Ascending aorta (tissue), 2 donors: ENCODE data around the gene ARPC1A. TPM values are rescaled to one million over a fixed set of nuclear protein-coding genes. Genes with fewer than 3 reads are reported as not detected.
"Not testable (repeated sequence)": the region's sequence is repeated elsewhere in the genome, so short reads cannot be mapped to it uniquely, and the experiment has no call there.

Source experiments
- DNase-seq, 2 donors: peaks; one replicate each; pipeline ENCODE4 v3.0.0-alpha.2; 2019; ENCODE audit warnings: low spot score in 2 of 2
- H3K27ac ChIP-seq, 2 donors: fragments of 200-600 bp; sonication (generic); one replicate each; pipeline ENCODE4 v1.5.1; 2016 to 2017; ENCODE audit warnings: mild to moderate bottlenecking in 1 of 2
- H3K27me3 ChIP-seq: fragments of 200-600 bp; sonication (generic); one replicate; pipeline ENCODE4 v1.5.1; 2017
- H3K36me3 ChIP-seq, 2 donors: fragments of 200-600 bp; sonication (generic); one replicate each; pipeline ENCODE4 v1.5.1; 2016
- H3K4me1 ChIP-seq, 2 donors: fragments of 200-600 bp; sonication (generic); one replicate each; pipeline ENCODE4 v1.5.1; 2016 to 2017; ENCODE audit warnings: mild to moderate bottlenecking in 1 of 2
- H3K4me3 ChIP-seq, 2 donors: fragments of 200-600 bp; sonication (generic); one replicate each; pipeline ENCODE4 v1.5.1; 2016 to 2017; ENCODE audit warnings: mild to moderate bottlenecking in 1 of 2
- H3K9me3 ChIP-seq, 2 donors: fragments of 200-600 bp; sonication (generic); one replicate each; pipeline ENCODE4 v1.5.1; 2016
- intact Hi-C: fragments of 100-400 bp; cut with DNase I; formaldehyde crosslinking; loops from one replicate; pipeline ENCODE4 v1.15.1; 2023
- total RNA-seq: library from RNA; depleted of rRNA; stranded (reverse); fragments of >200 nt; gene quantifications from one replicate; pipeline ENCODE4 v1.1.0, GENCODE V29; 2016
- TF ChIP-seq, protein P1 (sequence below), 3 experiments: fragments of 200-600 bp in 2 of 3; fragments of 450-650 bp in 1 of 3; sonication (generic) in 2 of 3; IDR thresholded peaks; one replicate each; pipeline ENCODE4 v1.5.1; 2016 to 2019; ENCODE audit warnings: antibody characterized with exemption in 3 of 3, mild to moderate bottlenecking in 1 of 3, moderate library complexity in 1 of 3

Gene ARPC1A
- total RNA-seq, 1 donor from 2014 or later: 87.7 TPM

DNA sequence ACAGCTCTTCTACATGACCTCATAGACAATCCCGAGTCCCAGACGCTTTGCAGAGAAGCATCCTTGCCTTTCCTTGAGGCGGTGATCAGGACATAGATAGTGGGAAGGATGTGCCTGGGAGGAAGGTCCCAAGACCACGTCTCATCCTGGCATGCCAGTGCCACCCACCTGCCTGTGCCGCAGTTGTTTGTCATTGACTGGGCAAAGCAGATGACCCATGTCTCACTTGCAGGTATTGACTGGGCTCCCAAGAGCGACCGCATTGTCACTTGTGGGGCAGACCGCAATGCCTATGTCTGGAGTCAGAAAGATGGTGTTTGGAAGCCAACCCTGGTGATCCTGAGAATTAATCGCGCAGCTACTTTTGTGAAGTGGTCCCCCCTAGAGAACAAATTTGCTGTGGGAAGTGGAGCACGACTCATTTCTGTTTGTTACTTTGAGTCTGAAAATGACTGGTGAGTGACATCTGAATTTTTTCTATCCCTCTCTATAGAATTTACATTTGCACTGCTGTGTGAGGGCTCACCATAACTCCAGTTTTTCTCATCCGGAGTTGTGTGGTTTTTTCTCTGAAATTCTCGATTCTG, 18.5 kb downstream of the ARPC1A start:
- DNase-seq: no peak
- Histone ChIP-seq H3K4me3 (no peak overlapping the region), H3K9me3 (no peaks in the 10 kb centered on the region), H3K27ac (peak overlapping the region; percentile 43 to 92), H3K4me1 (peaks cover 11 to 26% of the 10 kb centered on the region in 2 donors), H3K27me3 (no peaks in the 10 kb centered on the region), H3K36me3 (peaks cover 41 to 52% of the 10 kb centered on the region in 2 donors)
- intact Hi-C loops: no loop called here
- TF ChIP-seq, protein P1, sequence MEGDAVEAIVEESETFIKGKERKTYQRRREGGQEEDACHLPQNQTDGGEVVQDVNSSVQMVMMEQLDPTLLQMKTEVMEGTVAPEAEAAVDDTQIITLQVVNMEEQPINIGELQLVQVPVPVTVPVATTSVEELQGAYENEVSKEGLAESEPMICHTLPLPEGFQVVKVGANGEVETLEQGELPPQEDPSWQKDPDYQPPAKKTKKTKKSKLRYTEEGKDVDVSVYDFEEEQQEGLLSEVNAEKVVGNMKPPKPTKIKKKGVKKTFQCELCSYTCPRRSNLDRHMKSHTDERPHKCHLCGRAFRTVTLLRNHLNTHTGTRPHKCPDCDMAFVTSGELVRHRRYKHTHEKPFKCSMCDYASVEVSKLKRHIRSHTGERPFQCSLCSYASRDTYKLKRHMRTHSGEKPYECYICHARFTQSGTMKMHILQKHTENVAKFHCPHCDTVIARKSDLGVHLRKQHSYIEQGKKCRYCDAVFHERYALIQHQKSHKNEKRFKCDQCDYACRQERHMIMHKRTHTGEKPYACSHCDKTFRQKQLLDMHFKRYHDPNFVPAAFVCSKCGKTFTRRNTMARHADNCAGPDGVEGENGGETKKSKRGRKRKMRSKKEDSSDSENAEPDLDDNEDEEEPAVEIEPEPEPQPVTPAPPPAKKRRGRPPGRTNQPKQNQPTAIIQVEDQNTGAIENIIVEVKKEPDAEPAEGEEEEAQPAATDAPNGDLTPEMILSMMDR (IDR thresholded peaks at IDR 0.05): no peak

DNA sequence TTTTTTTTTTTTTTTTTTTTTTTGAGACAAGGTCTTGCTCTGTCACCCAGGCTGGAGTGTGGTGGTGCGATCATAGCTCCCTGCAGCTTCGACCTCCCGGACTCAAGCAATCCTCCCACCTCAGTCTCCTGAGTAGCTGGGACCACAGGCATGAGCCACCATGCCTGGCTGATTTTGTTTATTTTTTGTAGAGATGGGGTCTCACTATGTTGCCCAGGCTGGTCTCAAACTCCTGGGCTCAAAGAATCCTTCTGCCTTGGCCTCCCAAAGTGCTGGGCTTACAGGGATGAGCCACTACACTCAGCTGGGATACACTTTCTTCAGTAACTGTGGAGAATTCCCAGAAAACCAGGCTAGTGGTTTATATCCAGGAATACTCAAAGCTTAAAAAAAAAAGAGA, 24.9 kb downstream of the ARPC1A start:
- H3K27me3 ChIP-seq, intact Hi-C loops, H3K4me3 ChIP-seq, DNase-seq, H3K4me1 ChIP-seq, H3K27ac ChIP-seq, H3K9me3 ChIP-seq: not testable (repeated sequence)
- H3K36me3 ChIP-seq: peaks cover 82 to 91% of the 10 kb centered on the region in 2 donors

DNA sequence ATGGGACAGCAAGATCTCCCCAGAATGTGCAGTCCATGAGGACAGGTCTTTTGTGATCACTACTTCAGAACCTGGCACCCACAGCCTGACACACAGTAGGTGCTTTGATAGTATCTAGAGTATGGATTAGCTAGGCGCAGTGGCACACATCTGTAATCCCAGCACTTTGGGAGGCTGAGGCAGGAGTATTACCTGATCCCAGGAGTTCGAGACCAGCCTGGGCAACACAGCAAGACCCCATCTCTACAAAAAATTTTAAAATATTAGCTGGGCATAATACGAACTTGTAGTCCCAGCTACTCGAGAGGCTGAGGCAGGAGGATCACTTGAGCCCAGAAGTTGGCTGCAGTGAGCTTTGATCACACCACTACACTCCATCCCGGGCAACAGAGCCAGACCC, 26.5 kb downstream of the ARPC1A start:
- no peaks in the 10 kb centered on the region for H3K27me3 ChIP-seq
- peaks cover 90 to 95% of the 10 kb centered on the region in 2 donors for H3K36me3 ChIP-seq
- intact Hi-C loops: no loop called here
- H3K4me3 ChIP-seq: no peak overlapping the region
- TF ChIP-seq, protein P1 (IDR thresholded peaks at IDR 0.05): no peak
- H3K27ac ChIP-seq: no peak overlapping the region
- H3K9me3 ChIP-seq: no peaks in the 10 kb centered on the region
- no peak for DNase-seq
- no peaks in the 10 kb centered on the region for H3K4me1 ChIP-seq

- no peak overlapping the region for H3K27ac ChIP-seq
- H3K4me1 ChIP-seq: no peaks in the 10 kb centered on the region
- no peaks in the 10 kb centered on the region for H3K27me3 ChIP-seq
- intact Hi-C loops: no loop called here
- no peak overlapping the region for H3K4me3 ChIP-seq
- DNase-seq: no peak
- no peaks in the 10 kb centered on the region for H3K9me3 ChIP-seq
- peaks cover 94 to 98% of the 10 kb centered on the region in 2 donors for H3K36me3 ChIP-seq
- TF ChIP-seq, protein P1 (IDR thresholded peaks at IDR 0.05): no peak
These were observed 29.4 kb downstream of the ARPC1A start for GRCh38 chr7:99355098-99355497.

DNA sequence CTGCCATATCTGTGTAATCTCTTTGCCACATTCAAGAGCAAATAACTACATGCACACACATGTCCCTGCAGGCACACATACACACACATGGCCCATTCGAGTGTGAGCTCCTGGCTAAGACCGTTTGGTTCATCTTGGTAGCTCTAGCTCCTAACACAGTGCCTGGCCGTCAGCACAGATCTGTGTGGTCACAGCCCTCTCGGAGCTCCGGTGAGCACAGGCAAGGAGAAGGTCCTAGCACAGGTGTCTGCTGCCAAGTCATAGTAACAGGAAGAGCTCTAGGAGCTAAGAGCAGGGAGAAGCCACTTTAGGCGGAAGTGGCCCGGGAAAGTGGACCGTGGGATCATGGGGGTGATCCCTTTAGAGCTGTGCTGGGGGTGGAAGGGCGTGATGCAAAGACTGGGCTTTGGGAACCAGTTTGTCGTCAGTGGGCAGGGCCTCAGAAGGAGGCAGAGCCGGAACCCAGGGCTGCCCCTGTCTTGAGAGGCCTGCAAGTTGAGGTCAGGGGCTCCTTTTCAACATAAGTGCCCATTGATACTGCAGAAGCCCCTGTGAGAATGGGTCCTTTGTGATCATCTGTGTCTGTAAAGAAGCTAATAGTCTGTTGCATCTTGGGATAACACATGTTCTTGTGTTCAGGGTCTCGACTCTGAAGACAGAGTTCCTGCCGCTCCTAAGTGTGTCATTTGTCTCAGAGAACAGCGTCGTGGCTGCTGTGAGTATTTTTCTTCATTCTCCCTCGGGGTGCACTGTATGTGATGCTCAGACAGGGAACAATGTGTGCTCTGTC, 32.2 kb downstream of the ARPC1A start:
- H3K27me3 ChIP-seq: no peaks in the 10 kb centered on the region
- H3K4me1 ChIP-seq: no peaks in the 10 kb centered on the region
- H3K27ac ChIP-seq: no peak overlapping the region
- no peaks in the 10 kb centered on the region for H3K9me3 ChIP-seq
- H3K36me3 ChIP-seq: peaks cover 90 to 97% of the 10 kb centered on the region in 2 donors
- no peak for DNase-seq
- no peak overlapping the region for H3K4me3 ChIP-seq
- TF ChIP-seq, protein P1 (IDR thresholded peaks at IDR 0.05): no peak
- intact Hi-C loops: no loop called here

GRCh38 chr7:99358521-99358920, 32.8 kb downstream of the ARPC1A start:
- H3K4me1 ChIP-seq, intact Hi-C loops, DNase-seq, H3K9me3 ChIP-seq, H3K27me3 ChIP-seq, H3K4me3 ChIP-seq, H3K27ac ChIP-seq: not testable (repeated sequence)
- peaks cover 91 to 97% of the 10 kb centered on the region in 2 donors for H3K36me3 ChIP-seq
